HG02642 (cell line): Measurements from ENCODE around the gene PPP1R36.
A peak's percentile ranks its signal among the peaks of the same experiment; 100 is the strongest.
"Not testable (repeated sequence)": the region's sequence is repeated elsewhere in the genome, so short reads cannot be mapped to it uniquely, and the experiment has no call there.

Source experiments
- ATAC-seq: cut with Tn5 transposase; IDR thresholded peaks from one replicate; pipeline ENCODE4 v1.9.1; 2021; ENCODE audit warnings: mild to moderate bottlenecking; ENCODE audit not compliant: unreplicated experiment, poor library complexity

The PPP1R36 gene

DNA sequence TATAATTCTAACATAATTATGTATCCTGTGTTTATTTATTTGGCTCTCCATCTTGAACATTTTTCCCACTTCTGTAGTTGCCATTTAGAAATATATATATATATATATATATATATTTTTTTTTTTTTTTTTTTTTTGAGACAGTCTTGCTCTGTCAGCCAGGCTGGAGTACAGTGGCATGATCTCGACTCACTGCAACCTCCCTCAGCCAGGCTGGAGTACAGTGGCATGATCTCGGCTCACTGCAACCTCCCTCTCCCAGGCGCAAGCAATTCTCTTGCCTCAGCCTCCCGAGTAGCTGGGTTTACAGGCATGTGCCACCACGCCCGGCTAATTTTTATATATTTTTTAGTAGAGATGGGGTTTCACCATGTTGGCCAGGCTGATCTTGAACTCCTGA lies 32.1 kb upstream of the PPP1R36 start:
- ATAC-seq = not testable (repeated sequence)

DNA sequence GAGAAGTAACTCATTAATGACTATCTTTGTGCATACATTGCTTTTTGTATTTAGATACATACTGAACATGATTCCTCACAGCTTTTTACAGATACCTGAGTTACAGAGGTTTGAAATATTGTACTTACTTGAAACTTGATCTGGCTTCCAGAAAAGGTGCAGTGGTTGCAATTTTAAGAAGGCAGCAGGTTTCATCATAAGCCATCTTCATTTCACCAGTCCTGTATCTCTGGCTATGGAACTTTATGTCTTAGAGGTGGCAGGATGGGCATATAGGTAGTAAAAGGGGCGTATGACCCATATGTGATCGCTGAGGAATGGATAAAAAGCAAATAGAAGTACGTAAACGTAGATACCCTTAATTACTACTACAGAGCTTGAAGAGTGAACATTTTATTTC lies 31.5 kb upstream of the PPP1R36 start:
- no peak for ATAC-seq

GRCh38 chr14:64520699-64521098 lies 29.1 kb upstream of the PPP1R36 start:
- ATAC-seq = no peak

DNA sequence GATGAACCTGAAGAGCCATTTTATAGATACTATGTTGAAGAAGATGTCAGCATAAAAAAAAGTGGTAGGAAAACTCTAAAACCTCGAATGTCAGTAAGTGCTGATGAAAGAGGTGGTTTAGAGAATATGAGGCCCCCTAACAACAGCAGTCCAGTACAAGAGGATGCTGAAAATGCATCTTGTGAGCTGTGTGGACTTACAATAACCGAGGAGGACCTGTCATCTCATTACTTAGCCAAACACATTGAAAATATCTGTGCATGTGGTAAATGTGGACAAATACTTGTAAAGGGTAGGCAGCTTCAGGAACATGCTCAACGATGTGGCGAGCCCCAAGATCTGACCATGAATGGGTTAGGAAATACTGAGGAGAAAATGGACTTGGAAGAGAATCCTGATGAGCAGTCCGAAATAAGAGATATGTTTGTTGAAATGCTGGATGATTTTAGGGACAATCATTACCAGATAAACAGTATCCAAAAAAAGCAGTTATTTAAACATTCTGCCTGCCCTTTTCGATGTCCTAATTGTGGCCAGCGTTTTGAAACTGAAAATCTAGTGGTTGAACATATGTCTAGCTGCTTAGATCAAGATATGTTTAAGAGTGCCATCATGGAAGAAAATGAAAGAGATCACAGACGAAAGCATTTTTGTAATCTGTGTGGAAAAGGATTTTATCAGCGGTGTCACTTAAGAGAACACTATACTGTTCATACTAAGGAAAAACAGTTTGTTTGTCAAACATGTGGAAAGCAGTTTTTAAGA lies 27.0 kb upstream of the PPP1R36 start:
- no peak for ATAC-seq

GRCh38 chr14:64525354-64525753 lies 24.4 kb upstream of the PPP1R36 start:
- no peak for ATAC-seq

DNA sequence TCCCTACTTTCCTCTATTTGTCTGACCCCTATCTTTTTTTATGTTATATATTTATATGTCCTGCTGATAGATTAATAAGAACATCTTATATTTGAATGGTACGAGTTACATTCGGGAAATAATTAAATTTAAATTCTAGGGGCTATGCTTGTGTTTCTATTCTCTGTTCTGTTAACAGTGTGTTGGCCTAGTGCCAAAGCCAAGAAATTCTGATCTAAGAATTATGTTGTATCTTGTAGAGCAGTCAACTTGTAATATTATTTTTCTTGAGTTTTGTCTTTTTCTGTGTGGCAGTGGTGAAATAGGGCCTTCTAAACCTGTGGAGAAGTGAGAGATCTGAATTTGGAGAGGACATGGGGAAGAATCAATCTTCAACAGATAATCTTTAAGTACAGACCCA lies 18.2 kb upstream of the PPP1R36 start:
- ATAC-seq = no peak

- ATAC-seq = no peak
Observed at GRCh38 chr14:64536488-64537245, 13.1 kb upstream of the PPP1R36 start.

GRCh38 chr14:64540208-64541202 lies 9.3 kb upstream of the PPP1R36 start, which contains the start of gene HSPA2:
Gene HSPA2 (plus strand): TSS chr14:64540741. CDS start chr14:64540850, 109 bp downstream.
- ATAC-seq = peak; percentile 95

DNA sequence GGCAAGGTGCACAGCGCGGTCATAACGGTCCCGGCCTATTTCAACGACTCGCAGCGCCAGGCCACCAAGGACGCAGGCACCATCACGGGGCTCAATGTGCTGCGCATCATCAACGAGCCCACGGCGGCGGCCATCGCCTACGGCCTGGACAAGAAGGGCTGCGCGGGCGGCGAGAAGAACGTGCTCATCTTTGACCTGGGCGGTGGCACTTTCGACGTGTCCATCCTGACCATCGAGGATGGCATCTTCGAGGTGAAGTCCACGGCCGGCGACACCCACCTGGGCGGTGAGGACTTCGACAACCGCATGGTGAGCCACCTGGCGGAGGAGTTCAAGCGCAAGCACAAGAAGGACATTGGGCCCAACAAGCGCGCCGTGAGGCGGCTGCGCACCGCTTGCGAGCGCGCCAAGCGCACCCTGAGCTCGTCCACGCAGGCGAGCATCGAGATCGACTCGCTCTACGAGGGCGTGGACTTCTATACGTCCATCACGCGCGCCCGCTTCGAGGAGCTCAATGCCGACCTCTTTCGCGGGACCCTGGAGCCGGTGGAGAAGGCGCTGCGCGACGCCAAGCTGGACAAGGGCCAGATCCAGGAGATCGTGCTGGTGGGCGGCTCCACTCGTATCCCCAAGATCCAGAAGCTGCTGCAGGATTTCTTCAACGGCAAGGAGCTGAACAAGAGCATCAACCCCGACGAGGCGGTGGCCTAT lies 8.3 kb upstream of the PPP1R36 start:
- ATAC-seq = no peak

GRCh38 chr14:64541972-64542835 lies 7.6 kb upstream of the PPP1R36 start:
- no peak for ATAC-seq

DNA sequence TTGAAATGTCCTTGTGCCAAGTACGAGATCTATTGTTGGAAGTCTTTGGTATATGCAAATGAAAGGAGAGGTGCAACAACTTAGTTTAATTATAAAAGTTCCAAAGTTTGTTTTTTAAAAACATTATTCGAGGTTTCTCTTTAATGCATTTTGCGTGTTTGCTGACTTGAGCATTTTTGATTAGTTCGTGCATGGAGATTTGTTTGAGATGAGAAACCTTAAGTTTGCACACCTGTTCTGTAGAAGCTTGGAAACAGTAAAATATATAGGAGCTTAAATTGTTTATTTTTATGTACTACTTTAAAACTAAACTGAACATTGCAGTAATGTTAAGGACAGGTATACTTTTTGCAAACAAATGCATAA lies 6.9 kb upstream of the PPP1R36 start:
- no peak for ATAC-seq

GRCh38 chr14:64544607-64545312 lies 5.0 kb upstream of the PPP1R36 start:
- no peak for ATAC-seq

DNA sequence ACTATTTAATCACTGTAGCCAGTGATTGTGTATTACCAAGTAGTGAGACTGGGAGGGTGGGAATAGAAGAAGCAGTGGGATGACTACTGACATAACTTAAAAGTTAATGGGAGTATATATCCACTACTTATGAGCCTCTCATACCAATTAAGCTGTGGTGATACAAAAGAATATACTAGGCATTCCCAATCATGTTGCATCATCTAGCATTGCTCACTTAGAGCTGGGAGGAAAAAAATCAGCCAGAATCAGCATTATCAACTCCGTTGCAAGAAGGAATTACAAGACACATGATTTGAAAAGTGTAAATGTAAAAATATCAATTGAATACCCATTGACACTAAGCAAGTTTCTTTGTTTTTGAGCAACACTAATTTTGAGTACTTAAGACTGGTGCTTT lies 745 bp upstream of the PPP1R36 start:
- no peak for ATAC-seq

DNA sequence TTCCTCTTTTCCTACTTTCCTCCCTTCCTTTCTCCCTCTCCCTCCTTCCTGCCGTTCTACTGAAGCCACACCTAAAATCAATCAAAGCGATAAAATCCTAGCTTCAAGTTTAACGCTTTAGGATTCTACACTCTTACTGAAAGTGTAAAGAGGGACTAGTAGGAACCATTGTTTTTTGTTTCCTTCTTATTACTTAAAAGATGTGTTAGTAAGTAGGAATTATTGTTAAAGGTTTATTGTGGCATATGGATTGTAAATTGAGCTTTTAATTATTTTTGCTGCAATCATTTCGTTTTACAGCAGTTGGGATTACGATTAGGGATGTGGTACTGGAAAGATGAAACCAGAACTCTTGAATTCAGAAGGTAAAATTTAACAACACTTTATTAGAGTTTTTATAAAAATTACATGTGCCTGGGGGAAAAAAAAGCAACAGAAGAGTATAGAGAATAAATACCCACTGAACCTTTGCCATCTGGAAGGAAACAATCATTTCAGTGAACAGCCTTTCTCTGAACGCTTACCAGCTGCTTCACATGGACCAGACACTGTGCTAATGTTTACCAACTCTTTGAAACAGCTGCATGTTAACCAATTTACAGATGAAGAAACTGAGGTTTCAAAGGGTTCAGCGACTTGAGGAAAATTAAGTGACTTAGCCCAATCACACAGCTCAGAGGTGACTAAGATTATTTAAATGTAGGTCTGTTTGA lies 1.0 kb downstream of the PPP1R36 start:
- no peak for ATAC-seq

GRCh38 chr14:64554556-64554955 lies 4.8 kb downstream of the PPP1R36 start:
- ATAC-seq = no peak

DNA sequence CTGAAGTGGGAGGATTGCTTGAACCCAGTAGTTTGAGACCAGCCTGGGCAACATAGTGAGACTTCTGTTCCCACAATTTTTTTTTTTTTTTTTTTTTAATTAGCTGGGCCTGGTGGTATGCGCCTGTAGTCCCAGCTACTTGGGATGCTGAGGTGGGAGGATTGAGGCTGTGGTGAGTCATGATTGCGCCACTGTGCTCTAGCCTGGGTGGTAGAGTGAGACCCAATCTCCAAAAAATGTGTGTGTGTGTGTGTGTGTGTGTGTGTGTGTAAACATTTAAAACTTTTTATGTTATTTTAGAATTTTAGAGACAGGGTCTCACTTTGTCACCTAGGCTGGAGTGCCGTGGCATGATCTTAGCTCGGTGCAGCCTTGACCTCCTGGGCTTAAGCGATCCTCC lies 6.8 kb downstream of the PPP1R36 start:
- no peak for ATAC-seq

- ATAC-seq = not testable (repeated sequence)
Observed at GRCh38 chr14:64558216-64558615, 8.5 kb downstream of the PPP1R36 start.

- ATAC-seq = no peak
Observed at GRCh38 chr14:64561631-64562030, 11.9 kb downstream of the PPP1R36 start.
